ENCODE data around the gene MSI2.

DNA sequence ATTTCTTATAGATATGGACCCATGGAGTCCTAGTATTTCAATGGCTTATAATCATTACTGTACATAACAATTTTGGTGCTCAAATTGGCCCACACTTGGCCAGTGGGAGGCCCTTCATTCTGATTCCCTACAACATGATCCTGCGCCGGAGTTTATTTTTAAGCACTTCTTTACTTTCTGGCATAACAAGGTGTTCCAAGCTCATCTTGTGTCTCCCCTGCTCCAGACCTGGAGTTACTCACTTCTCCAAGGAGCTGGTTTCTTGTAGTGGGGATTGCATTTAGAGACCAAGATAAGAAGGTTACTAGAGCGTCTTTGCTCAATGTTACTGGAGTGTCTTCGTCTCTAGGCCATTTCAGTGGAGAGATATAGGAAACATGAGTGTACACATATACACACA, 87.9 kb downstream of the MSI2 start:
- TF ChIP-seq EP300 (IDR thresholded peaks at IDR 0.05; ENCODE audit: borderline replicate concordance in 1 of 2, low read depth in 1 of 2, low read length in 1 of 2) (no peak), CTCF (IDR thresholded peaks at IDR 0.05) (no peak), RXRA (IDR thresholded peaks at IDR 0.05; ENCODE audit: borderline replicate concordance, low read depth) (no peak), POLR2AphosphoS5 (IDR thresholded peaks at IDR 0.05; ENCODE audit: low read depth, low read length) (no peak)
- TF ChIP-seq, protein P1, sequence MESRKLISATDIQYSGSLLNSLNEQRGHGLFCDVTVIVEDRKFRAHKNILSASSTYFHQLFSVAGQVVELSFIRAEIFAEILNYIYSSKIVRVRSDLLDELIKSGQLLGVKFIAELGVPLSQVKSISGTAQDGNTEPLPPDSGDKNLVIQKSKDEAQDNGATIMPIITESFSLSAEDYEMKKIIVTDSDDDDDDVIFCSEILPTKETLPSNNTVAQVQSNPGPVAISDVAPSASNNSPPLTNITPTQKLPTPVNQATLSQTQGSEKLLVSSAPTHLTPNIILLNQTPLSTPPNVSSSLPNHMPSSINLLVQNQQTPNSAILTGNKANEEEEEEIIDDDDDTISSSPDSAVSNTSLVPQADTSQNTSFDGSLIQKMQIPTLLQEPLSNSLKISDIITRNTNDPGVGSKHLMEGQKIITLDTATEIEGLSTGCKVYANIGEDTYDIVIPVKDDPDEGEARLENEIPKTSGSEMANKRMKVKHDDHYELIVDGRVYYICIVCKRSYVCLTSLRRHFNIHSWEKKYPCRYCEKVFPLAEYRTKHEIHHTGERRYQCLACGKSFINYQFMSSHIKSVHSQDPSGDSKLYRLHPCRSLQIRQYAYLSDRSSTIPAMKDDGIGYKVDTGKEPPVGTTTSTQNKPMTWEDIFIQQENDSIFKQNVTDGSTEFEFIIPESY (IDR thresholded peaks at IDR 0.05; ENCODE audit: borderline replicate concordance, low read depth) = no peak
